ENCODE measurements around the gene CYP4A22. TPM values are rescaled to one million over a fixed set of nuclear protein-coding genes. Genes with fewer than 3 reads are reported as not detected.

The CYP4A22 gene
- total RNA-seq, 4 donors from 2014 or later: 0.21 TPM; not detected in 3

DNA sequence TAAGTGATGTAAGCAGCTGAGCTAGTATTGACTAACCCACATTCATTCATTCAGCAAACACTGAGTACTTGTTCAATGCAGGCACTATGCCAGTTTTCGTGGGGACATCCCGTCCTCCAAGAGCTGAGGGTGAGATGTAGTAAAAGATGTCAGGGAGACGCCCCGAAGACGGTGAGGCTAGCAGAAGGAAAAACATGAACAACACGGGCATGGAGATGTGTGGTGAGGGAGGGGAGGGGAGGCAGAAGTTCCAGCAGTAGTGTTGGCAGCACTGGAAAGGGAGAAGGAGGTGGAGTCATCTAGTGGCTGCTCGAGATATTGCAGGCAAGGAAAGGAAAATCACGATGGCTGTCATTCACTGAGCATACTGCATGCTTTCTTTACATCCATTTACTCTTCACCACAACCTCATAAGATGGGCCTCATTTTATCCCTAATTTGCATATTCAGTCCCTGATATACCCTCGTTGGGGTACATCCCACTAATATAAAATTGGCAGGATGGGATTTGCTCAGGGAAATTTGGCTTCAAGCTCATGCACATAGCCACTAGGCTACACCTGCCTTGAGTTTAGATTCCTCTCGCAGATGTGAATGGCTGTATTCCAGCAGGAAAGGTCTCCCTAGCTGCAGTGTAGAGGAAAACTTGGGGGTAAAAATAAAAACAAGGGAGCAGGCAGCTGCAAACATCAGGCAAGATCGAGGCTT lies 38.1 kb downstream of the CYP4A22 start:
- peaks cover 4 to 5% of the 10 kb centered on the region in 2 donors for H3K4me1 ChIP-seq
- intact Hi-C loops (cut with DNase I; ENCODE audit: low total_unique reads): no loop called here
- no peaks in the 10 kb centered on the region for H3K9me3 ChIP-seq
- no peak for TF ChIP-seq POLR2A (IDR thresholded peaks at IDR 0.05)
- TF ChIP-seq, protein P1, sequence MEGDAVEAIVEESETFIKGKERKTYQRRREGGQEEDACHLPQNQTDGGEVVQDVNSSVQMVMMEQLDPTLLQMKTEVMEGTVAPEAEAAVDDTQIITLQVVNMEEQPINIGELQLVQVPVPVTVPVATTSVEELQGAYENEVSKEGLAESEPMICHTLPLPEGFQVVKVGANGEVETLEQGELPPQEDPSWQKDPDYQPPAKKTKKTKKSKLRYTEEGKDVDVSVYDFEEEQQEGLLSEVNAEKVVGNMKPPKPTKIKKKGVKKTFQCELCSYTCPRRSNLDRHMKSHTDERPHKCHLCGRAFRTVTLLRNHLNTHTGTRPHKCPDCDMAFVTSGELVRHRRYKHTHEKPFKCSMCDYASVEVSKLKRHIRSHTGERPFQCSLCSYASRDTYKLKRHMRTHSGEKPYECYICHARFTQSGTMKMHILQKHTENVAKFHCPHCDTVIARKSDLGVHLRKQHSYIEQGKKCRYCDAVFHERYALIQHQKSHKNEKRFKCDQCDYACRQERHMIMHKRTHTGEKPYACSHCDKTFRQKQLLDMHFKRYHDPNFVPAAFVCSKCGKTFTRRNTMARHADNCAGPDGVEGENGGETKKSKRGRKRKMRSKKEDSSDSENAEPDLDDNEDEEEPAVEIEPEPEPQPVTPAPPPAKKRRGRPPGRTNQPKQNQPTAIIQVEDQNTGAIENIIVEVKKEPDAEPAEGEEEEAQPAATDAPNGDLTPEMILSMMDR (IDR thresholded peaks at IDR 0.05): peak; percentile 71 to 85 (median 80)
- no peak overlapping the region for H3K4me3 ChIP-seq
- no peaks in the 10 kb centered on the region for H3K36me3 ChIP-seq
- DNase-seq: no peak
- no peaks in the 10 kb centered on the region for H3K27me3 ChIP-seq
- no peak overlapping the region for H3K27ac ChIP-seq

DNA sequence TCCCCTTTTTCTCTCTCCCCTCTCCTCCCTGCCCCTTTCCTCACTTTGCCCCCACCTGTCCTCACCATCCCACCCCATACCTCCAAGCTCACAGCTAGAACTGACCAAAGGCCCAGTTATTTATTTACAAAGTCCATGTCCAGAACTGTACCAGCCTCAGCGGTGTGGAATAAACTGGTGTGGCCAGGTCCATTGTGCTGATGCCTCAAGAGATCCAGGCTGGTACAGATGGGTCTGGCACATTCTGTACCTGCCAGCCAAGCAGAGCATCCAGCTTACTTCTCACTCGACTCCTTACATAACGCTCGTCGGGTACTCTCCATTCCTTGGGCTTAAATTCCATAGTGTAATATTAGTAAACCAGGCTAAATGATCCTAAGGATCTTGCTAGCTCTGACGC lies 40.8 kb downstream of the CYP4A22 start:
- Histone ChIP-seq H3K4me1 (peaks cover 4 to 5% of the 10 kb centered on the region in 2 donors), H3K36me3 (no peaks in the 10 kb centered on the region), H3K4me3 (no peak overlapping the region), H3K27ac (no peak overlapping the region), H3K27me3 (no peaks in the 10 kb centered on the region), H3K9me3 (no peaks in the 10 kb centered on the region)
- TF ChIP-seq POLR2A (IDR thresholded peaks at IDR 0.05): no peak
- TF ChIP-seq, protein P1 (IDR thresholded peaks at IDR 0.05): no peak
- DNase-seq: no peak
- intact Hi-C loops (cut with DNase I; ENCODE audit: low total_unique reads): no loop called here

DNA sequence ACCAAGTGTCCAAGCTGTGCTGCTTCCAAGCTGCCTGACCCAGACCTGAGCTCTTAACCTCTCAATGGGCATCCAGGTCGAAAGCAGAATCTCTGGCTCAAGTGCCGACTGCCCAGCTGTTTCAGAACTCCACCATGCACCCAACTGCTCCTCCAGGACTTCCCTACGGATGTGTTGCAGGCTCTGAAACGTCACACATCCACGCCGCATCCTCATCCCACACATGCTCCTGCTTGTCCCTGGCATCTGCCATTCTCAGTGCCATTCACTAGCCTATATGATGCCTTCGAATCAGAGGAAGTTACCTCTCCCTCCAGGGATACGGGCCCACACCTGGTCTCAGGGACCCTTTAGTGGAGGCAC lies 41.4 kb downstream of the CYP4A22 start:
- Histone ChIP-seq H3K27ac (no peak overlapping the region), H3K9me3 (no peaks in the 10 kb centered on the region), H3K4me3 (no peak overlapping the region), H3K36me3 (no peaks in the 10 kb centered on the region), H3K27me3 (no peaks in the 10 kb centered on the region), H3K4me1 (peaks cover 4 to 5% of the 10 kb centered on the region in 2 donors)
- TF ChIP-seq, protein P1 (IDR thresholded peaks at IDR 0.05): no peak
- no peak for TF ChIP-seq POLR2A (IDR thresholded peaks at IDR 0.05)
- intact Hi-C loops (cut with DNase I; ENCODE audit: low total_unique reads): no loop called here
- DNase-seq: no peak

DNA sequence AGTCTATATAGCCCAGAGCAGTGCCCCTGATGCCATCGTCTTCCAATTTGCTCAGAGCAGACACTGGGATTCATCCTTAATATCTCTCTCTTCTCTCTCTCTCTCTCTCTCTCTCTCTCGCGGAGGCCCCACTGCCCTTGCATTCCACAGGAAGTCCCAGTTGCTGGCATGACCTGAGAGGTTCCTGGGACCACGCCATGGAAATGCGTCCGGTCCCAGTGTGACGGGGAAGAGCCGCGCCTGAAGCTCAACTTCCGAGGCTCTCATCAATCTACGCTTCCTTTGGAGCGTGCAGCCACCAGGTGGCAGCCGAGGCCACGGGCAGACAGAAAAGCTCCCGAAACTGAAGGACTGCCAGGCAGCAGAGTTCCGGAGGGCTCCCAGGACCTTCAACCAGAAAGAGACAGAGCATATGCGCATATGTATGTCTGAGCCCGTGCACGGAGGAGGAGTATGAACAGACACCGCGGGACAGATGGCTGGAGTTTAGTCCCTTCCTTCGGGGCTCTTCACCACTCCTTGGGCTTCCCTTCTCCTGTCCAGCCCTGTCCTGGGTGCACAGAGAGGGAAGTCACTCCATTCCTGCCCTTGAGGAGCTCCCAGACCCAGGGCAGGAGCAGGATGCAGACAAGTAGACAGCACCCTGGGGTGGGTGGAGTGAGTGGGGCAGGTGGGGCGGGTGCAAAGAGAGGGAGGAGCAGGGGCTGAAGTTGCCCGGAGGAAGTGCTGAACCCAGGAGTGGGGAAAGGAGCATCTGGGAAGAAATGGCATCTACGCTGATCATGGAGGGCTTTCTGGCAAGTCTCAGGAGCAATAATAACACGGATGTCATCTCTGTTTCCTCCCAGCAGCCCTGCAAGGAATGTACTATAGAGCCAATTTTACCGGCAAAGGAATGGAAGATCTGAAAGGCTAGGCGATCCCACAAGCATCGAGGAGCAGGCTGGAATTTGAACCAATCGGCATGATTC lies 42.1 kb downstream of the CYP4A22 start:
- intact Hi-C loops (cut with DNase I; ENCODE audit: low total_unique reads): no loop called here
- H3K4me1 ChIP-seq: peaks cover 4 to 5% of the 10 kb centered on the region in 2 donors
- H3K27me3 ChIP-seq: no peaks in the 10 kb centered on the region
- H3K36me3 ChIP-seq: no peaks in the 10 kb centered on the region
- TF ChIP-seq POLR2A (IDR thresholded peaks at IDR 0.05): no peak
- TF ChIP-seq, protein P1 (IDR thresholded peaks at IDR 0.05): peak; percentile 83 to 87 (median 85)
- no peaks in the 10 kb centered on the region for H3K9me3 ChIP-seq
- H3K27ac ChIP-seq: no peak overlapping the region
- peak overlapping the region; percentile 27 to 30 for H3K4me3 ChIP-seq
- peak; percentile 72 to 83 for DNase-seq
